HG03469 (cell line): ENCODE results near the gene MAP2K7.
A peak's percentile ranks its signal among the peaks of the same experiment; 100 is the strongest.

Source experiments
- ATAC-seq: cut with Tn5 transposase; IDR thresholded peaks from one replicate; pipeline ENCODE4 v1.9.1; 2021; ENCODE audit warnings: mild to moderate bottlenecking, moderate library complexity, moderate number of reproducible peaks; ENCODE audit not compliant: unreplicated experiment

Gene MAP2K7

GRCh38 chr19:7918615-7919421 lies 15.1 kb downstream of the MAP2K7 start:
- no peak for ATAC-seq

GRCh38 chr19:7919610-7920518 lies 16.2 kb downstream of the MAP2K7 start, which contains the start of gene SNAPC2:
Gene SNAPC2, plus strand, starts transcription at chr19:7920338. Its CDS starts 29 bp downstream, at chr19:7920367.
- peak; percentile 38 for ATAC-seq

GRCh38 chr19:7920519-7921301 lies 17.0 kb downstream of the MAP2K7 start:
- peak; percentile 24 for ATAC-seq

- ATAC-seq, result no peak
Observed at GRCh38 chr19:7921302-7921966, 17.8 kb downstream of the MAP2K7 start.

GRCh38 chr19:7921967-7922835 lies 18.5 kb downstream of the MAP2K7 start:
- ATAC-seq, result no peak

GRCh38 chr19:7922836-7923195 lies 19.1 kb downstream of the MAP2K7 start:
- no peak for ATAC-seq

GRCh38 chr19:7923295-7924191 lies 19.9 kb downstream of the MAP2K7 start:
- ATAC-seq, result no peak

- ATAC-seq, result no peak
Observed at GRCh38 chr19:7924241-7924640, 20.6 kb downstream of the MAP2K7 start.

- ATAC-seq, result no peak
Observed at GRCh38 chr19:7924651-7925170, 21.0 kb downstream of the MAP2K7 start.

GRCh38 chr19:7925171-7925851 lies 21.6 kb downstream of the MAP2K7 start:
- no peak for ATAC-seq

- ATAC-seq, result no peak
Observed at GRCh38 chr19:7926021-7926726, 22.5 kb downstream of the MAP2K7 start, which contains the start of gene CTXN1. Gene CTXN1, minus strand, starts transcription at chr19:7926135. Its CDS starts 597 bp downstream, at chr19:7925538.

- no peak for ATAC-seq
Observed at GRCh38 chr19:7926727-7927604, 23.3 kb downstream of the MAP2K7 start.

GRCh38 chr19:7927605-7928333 lies 24.1 kb downstream of the MAP2K7 start:
- ATAC-seq, result no peak

- ATAC-seq, result no peak
Observed at GRCh38 chr19:7928334-7928706, 24.6 kb downstream of the MAP2K7 start.
